ENCODE results near the gene PTX4. TPM values are rescaled to one million over a fixed set of nuclear protein-coding genes. Genes with fewer than 3 reads are reported as not detected.

Gene PTX4
- total RNA-seq, 1 experiment from 2014 or later, result not detected

GRCh38 chr16:1536601-1537000 lies 47.9 kb upstream of the PTX4 start:
- Histone ChIP-seq H3K27me3 (replicated peaks; ENCODE audit: control insufficient read depth, insufficient read depth, low read length) (no peaks in the 10 kb centered on the region), H3K4me1 (no peaks in the 10 kb centered on the region), H3K4me3 (ENCODE audit: low read depth, low read length) (no peak overlapping the region), H3K9me3 (no peaks in the 10 kb centered on the region), H3K36me3 (ENCODE audit: control insufficient read depth, insufficient read depth, low read length) (no peaks in the 10 kb centered on the region)
- no peaks in the 10 kb centered on the region for H3K9me3 Mint-ChIP-seq (ENCODE audit: unreplicated experiment)
- no peak for DNase-seq
- no peaks in the 10 kb centered on the region for H3K27me3 Mint-ChIP-seq (ENCODE audit: insufficient read depth, unreplicated experiment)
- TF ChIP-seq, protein P1, sequence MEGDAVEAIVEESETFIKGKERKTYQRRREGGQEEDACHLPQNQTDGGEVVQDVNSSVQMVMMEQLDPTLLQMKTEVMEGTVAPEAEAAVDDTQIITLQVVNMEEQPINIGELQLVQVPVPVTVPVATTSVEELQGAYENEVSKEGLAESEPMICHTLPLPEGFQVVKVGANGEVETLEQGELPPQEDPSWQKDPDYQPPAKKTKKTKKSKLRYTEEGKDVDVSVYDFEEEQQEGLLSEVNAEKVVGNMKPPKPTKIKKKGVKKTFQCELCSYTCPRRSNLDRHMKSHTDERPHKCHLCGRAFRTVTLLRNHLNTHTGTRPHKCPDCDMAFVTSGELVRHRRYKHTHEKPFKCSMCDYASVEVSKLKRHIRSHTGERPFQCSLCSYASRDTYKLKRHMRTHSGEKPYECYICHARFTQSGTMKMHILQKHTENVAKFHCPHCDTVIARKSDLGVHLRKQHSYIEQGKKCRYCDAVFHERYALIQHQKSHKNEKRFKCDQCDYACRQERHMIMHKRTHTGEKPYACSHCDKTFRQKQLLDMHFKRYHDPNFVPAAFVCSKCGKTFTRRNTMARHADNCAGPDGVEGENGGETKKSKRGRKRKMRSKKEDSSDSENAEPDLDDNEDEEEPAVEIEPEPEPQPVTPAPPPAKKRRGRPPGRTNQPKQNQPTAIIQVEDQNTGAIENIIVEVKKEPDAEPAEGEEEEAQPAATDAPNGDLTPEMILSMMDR (IDR thresholded peaks at IDR 0.05; ENCODE audit: insufficient read depth in 1 of 2, low read depth in 1 of 2, low read length in 1 of 2, severe bottlenecking in 1 of 2, unreplicated experiment in 1 of 2), result no peak
- H3K4me3 Mint-ChIP-seq (ENCODE audit: unreplicated experiment), result no peak overlapping the region
- BruUV-seq (replicated peaks), result no TSS peak
- ChIA-PET CTCF (no interaction called here), POLR2A (no interaction called here)
- H3K36me3 Mint-ChIP-seq (ENCODE audit: insufficient read depth, unreplicated experiment), result no peaks in the 10 kb centered on the region
- intact Hi-C loops (cut with micrococcal nuclease; ENCODE audit: unreplicated experiment), result no loop called here
- H3K27ac Mint-ChIP-seq (ENCODE audit: unreplicated experiment), result no peak overlapping the region
- no peaks in the 10 kb centered on the region for H3K4me1 Mint-ChIP-seq (ENCODE audit: low read depth, unreplicated experiment)

- no peaks in the 10 kb centered on the region for H3K27me3 ChIP-seq (replicated peaks; ENCODE audit: control insufficient read depth, insufficient read depth, low read length)
- H3K9me3 ChIP-seq, result no peaks in the 10 kb centered on the region
- H3K9me3 Mint-ChIP-seq (ENCODE audit: unreplicated experiment), result no peaks in the 10 kb centered on the region
- ChIA-PET CTCF (interaction anchor here (0.6 kb wide), 1 partner anchor 133 kb away, joined by 3 read pairs; no protein-coding TSS in a partner anchor), POLR2A (no interaction called here)
- TF ChIP-seq, protein P1 (IDR thresholded peaks at IDR 0.05; ENCODE audit: insufficient read depth in 1 of 2, low read depth in 1 of 2, low read length in 1 of 2, severe bottlenecking in 1 of 2, unreplicated experiment in 1 of 2), result no peak
- no peaks in the 10 kb centered on the region for H3K36me3 ChIP-seq (ENCODE audit: control insufficient read depth, insufficient read depth, low read length)
- no peak overlapping the region for H3K27ac Mint-ChIP-seq (ENCODE audit: unreplicated experiment)
- H3K4me3 ChIP-seq (ENCODE audit: low read depth, low read length), result no peak overlapping the region
- H3K4me3 Mint-ChIP-seq (ENCODE audit: unreplicated experiment), result no peak overlapping the region
- no peaks in the 10 kb centered on the region for H3K36me3 Mint-ChIP-seq (ENCODE audit: insufficient read depth, unreplicated experiment)
- intact Hi-C loops (cut with micrococcal nuclease; ENCODE audit: unreplicated experiment), result no loop called here
- H3K27me3 Mint-ChIP-seq (ENCODE audit: insufficient read depth, unreplicated experiment), result no peaks in the 10 kb centered on the region
- H3K4me1 ChIP-seq, result no peaks in the 10 kb centered on the region
- no TSS peak for BruUV-seq (replicated peaks)
- no peaks in the 10 kb centered on the region for H3K4me1 Mint-ChIP-seq (ENCODE audit: low read depth, unreplicated experiment)
- DNase-seq, result no peak
These were observed 46.9 kb upstream of the PTX4 start for GRCh38 chr16:1535391-1536291.

DNA sequence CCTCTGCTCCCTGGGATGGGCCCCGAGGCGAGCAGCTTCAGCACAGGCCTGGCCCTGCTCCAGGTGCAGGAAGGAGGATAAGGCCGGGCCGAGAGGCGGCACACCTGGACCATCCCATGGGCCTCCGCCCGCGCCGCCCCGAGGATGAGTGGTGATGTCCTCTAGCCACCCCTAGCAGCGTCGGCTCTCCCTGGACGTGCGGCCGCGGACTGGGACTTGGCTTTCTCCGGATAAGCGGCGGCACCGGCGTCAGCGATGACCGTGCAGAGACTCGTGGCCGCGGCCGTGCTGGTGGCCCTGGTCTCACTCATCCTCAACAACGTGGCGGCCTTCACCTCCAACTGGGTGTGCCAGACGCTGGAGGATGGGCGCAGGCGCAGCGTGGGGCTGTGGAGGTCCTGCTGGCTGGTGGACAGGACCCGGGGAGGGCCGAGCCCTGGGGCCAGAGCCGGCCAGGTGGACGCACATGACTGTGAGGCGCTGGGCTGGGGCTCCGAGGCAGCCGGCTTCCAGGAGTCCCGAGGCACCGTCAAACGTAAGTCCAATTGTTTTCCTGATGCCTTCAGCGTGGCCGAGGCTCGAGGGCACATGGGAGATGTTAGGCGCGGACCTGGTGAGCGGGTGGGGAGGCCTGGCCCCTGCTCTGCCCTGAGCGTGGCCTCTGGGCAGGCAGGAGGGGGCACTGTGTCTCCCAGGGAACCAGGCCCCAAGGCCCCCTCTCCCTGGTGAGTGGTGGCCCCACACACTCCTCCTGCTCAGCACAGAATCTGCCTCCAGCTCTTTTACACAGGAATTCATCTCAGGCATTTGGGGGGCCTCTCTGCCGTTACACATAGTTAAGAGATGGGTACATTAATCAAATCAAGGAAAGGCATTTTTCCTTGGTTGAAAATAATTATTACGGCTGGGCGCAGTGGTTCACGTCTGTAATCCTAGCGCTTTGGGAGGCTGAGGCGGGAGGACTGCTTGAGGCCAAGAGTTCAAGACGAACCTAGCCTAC lies 45.6 kb upstream of the PTX4 start:
- ChIA-PET POLR2A (no interaction called here), CTCF (no interaction called here)
- TF ChIP-seq, protein P1 (IDR thresholded peaks at IDR 0.05; ENCODE audit: insufficient read depth in 1 of 2, low read depth in 1 of 2, low read length in 1 of 2, severe bottlenecking in 1 of 2, unreplicated experiment in 1 of 2), result no peak
- no peaks in the 10 kb centered on the region for H3K4me1 ChIP-seq
- Mint-ChIP-seq H3K27me3 (ENCODE audit: insufficient read depth, unreplicated experiment) (no peaks in the 10 kb centered on the region), H3K9me3 (ENCODE audit: unreplicated experiment) (no peaks in the 10 kb centered on the region), H3K4me1 (ENCODE audit: low read depth, unreplicated experiment) (no peaks in the 10 kb centered on the region), H3K4me3 (ENCODE audit: unreplicated experiment) (no peak overlapping the region), H3K27ac (ENCODE audit: unreplicated experiment) (no peak overlapping the region), H3K36me3 (ENCODE audit: insufficient read depth, unreplicated experiment) (no peaks in the 10 kb centered on the region)
- intact Hi-C loops (cut with micrococcal nuclease; ENCODE audit: unreplicated experiment), result no loop called here
- no peaks in the 10 kb centered on the region for H3K27me3 ChIP-seq (replicated peaks; ENCODE audit: control insufficient read depth, insufficient read depth, low read length)
- DNase-seq, result no peak
- H3K36me3 ChIP-seq (ENCODE audit: control insufficient read depth, insufficient read depth, low read length), result no peaks in the 10 kb centered on the region
- no peak overlapping the region for H3K4me3 ChIP-seq (ENCODE audit: low read depth, low read length)
- no TSS peak for BruUV-seq (replicated peaks)
- H3K9me3 ChIP-seq, result no peaks in the 10 kb centered on the region
